Suprapubic skin (tissue), 4 donors: ENCODE measurements around the gene EPAS1. TPM values are rescaled to one million over a fixed set of nuclear protein-coding genes. Genes with fewer than 3 reads are reported as not detected.

Experiments
- DNase-seq, 2 donors: peaks; one replicate each; pipeline ENCODE4 v3.0.0-alpha.2; 2019; ENCODE audit warnings: low spot score in 2 of 2
- H3K27ac ChIP-seq: fragments of 200-600 bp; sonication (generic); one replicate; pipeline ENCODE4 v1.5.1; 2019
- H3K27me3 ChIP-seq: fragments of 200-600 bp; sonication (generic); one replicate; pipeline ENCODE4 v1.5.1; 2019
- H3K36me3 ChIP-seq: fragments of 200-600 bp; sonication (generic); one replicate; pipeline ENCODE4 v1.5.1; 2019
- H3K4me1 ChIP-seq: fragments of 200-600 bp; sonication (generic); one replicate; pipeline ENCODE4 v1.5.1; 2019
- H3K4me3 ChIP-seq: fragments of 200-600 bp; sonication (generic); one replicate; pipeline ENCODE4 v1.5.1; 2019; ENCODE audit warnings: mild to moderate bottlenecking
- H3K9me3 ChIP-seq: fragments of 200-600 bp; sonication (generic); one replicate; pipeline ENCODE4 v1.5.1; 2019
- CTCF ChIP-seq, 2 donors: fragments of 200-600 bp in 1 of 2; fragments of 450-650 bp in 1 of 2; sonication (generic) in 1 of 2; IDR thresholded peaks; one replicate each; pipeline ENCODE4 v1.5.1; 2016 to 2019; ENCODE audit warnings: antibody characterized with exemption in 2 of 2, mild to moderate bottlenecking in 1 of 2, moderate library complexity in 1 of 2
- EP300 ChIP-seq: sonication (generic); formaldehyde crosslinking; IDR thresholded peaks from one replicate; pipeline ENCODE4 v1.6.1; 2017; ENCODE audit warnings: antibody characterized with exemption
- POLR2A ChIP-seq, 2 donors: fragments of 450-650 bp; IDR thresholded peaks; one replicate each; pipeline ENCODE4 v1.6.1; 2017; ENCODE audit warnings: antibody characterized with exemption in 2 of 2, mild to moderate bottlenecking in 2 of 2, moderate library complexity in 2 of 2
- POLR2AphosphoS5 ChIP-seq, 3 donors: sonication (generic); formaldehyde crosslinking; IDR thresholded peaks; one replicate each; pipeline ENCODE4 v1.6.1; 2017; ENCODE audit warnings: antibody characterized with exemption in 3 of 3
- WGBS: methylation state at CpG from one replicate; pipeline ENCODE4 v1.1.5; 2018; 5-methylcytosine and 5-hydroxymethylcytosine counted together
- total RNA-seq, 4 donors: library from RNA; depleted of rRNA; stranded (reverse); fragments of >200 nt; gene quantifications; one replicate each; pipeline ENCODE4 v1.1.0, GENCODE V29; 2016

The EPAS1 gene
- total RNA-seq, 4 donors from 2014 or later = 110 to 271 (median 142) TPM

DNA sequence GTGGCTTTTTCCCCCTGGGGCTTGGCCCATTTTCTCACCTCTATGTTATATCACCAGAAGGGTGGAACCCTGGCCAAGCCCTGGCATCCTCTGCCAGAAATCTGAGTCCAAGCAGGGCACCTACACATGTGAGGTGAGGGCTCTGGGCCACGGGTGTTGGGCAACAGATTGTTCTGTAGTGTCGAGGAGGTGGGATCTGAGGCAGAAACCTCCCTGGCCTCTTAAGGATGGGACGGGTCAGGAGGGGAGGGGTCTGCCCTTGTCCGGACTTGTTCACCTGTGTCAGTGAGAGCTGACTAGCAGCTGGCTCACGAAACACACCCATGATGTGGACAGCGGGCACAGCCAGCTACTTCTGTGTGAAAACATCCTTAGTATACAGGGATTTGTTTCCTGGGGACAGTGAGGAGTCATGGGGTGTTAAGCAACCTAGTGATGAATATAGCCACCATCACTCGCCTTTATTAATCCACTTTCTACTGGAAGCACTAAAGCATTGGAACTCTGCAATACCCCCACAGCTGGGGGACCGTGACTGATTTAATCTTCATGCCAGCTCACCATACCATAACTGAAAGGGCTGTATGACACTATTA lies 35.6 kb downstream of the EPAS1 start:
- Histone ChIP-seq H3K27me3 (no peaks in the 10 kb centered on the region), H3K36me3 (no peaks in the 10 kb centered on the region), H3K4me1 (peaks cover 94% of the 10 kb centered on the region), H3K4me3 (no peak overlapping the region), H3K9me3 (no peaks in the 10 kb centered on the region), H3K27ac (peak overlapping the region; percentile 70)
- 60% methylated on average over 8 of the region's 8 CpGs for WGBS
- no peak for DNase-seq
- TF ChIP-seq EP300 = no peak
- TF ChIP-seq CTCF (IDR thresholded peaks at IDR 0.05) = no peak
- no peak for TF ChIP-seq POLR2A (IDR thresholded peaks at IDR 0.05)
- TF ChIP-seq POLR2AphosphoS5 (IDR thresholded peaks at IDR 0.05) = no peak

- H3K4me1 ChIP-seq = peaks cover 93% of the 10 kb centered on the region
- H3K4me3 ChIP-seq = no peak overlapping the region
- no peaks in the 10 kb centered on the region for H3K9me3 ChIP-seq
- no peaks in the 10 kb centered on the region for H3K36me3 ChIP-seq
- 86% methylated on average over 4 of the region's 4 CpGs for WGBS
- no peak for TF ChIP-seq POLR2A (IDR thresholded peaks at IDR 0.05)
- no peak for TF ChIP-seq POLR2AphosphoS5 (IDR thresholded peaks at IDR 0.05)
- TF ChIP-seq CTCF (IDR thresholded peaks at IDR 0.05) = no peak
- TF ChIP-seq EP300 = no peak
- H3K27me3 ChIP-seq = no peaks in the 10 kb centered on the region
- DNase-seq = peak in 1 of 2 donors; percentile 54
- H3K27ac ChIP-seq = peak overlapping the region; percentile 70
Observed at GRCh38 chr2:46333912-46334311, 36.7 kb downstream of the EPAS1 start.

DNA sequence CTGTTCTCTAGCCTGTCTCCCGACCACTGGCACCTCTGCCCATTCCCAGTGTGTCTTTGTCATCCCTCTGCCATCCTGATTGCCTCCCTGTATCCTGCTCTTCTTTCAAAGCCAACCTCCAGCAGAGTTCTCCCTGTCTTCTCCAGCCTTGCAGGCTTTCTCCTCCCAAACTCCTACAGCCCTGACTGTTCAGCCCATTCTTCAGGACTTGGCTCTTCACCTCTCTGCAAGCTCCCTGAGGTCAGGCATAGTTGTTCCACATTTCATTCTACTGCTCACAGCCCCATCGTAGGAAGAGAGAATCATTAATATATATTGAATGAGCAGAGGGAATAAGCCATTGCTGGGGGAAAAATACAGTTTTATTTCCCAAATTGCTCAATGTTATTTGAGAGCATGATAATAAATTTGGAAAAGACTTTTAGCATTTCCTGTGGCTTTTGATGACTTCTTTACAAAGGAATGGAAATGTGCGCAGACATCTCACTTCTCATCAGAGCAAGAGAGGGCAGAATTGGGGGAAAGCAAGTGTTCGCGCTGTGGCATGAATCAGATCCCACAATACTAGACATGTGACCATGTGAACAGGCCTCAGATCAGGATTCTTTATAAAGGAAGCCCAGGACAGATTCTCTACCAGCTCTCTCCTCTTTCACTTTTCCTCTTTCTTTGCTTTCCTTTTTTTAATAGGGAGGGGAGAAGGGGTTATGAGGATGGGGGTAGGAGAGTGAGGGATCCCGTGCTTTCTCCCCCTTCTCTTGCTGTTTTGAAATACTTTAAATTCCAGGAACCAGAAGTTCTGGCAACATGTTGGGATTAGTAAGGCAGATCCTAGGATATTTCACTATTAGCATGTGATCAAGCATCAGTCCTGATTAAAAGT lies 37.4 kb downstream of the EPAS1 start:
- TF ChIP-seq EP300 = no peak
- no peak for TF ChIP-seq CTCF (IDR thresholded peaks at IDR 0.05)
- no peak for TF ChIP-seq POLR2A (IDR thresholded peaks at IDR 0.05)
- no peak for TF ChIP-seq POLR2AphosphoS5 (IDR thresholded peaks at IDR 0.05)
- DNase-seq = peak in 1 of 2 donors; percentile 40
- no peaks in the 10 kb centered on the region for H3K9me3 ChIP-seq
- no peaks in the 10 kb centered on the region for H3K27me3 ChIP-seq
- H3K27ac ChIP-seq = peak overlapping the region; percentile 70
- peak overlapping the region; percentile 26 for H3K4me3 ChIP-seq
- 47% methylated on average over 6 of the region's 6 CpGs for WGBS
- no peaks in the 10 kb centered on the region for H3K36me3 ChIP-seq
- H3K4me1 ChIP-seq = peaks cover 86% of the 10 kb centered on the region

GRCh38 chr2:46335391-46336282 lies 38.4 kb downstream of the EPAS1 start:
- H3K9me3 ChIP-seq = no peaks in the 10 kb centered on the region
- TF ChIP-seq POLR2AphosphoS5 (IDR thresholded peaks at IDR 0.05) (no peak), EP300 (no peak), POLR2A (IDR thresholded peaks at IDR 0.05) (no peak), CTCF (IDR thresholded peaks at IDR 0.05) (no peak)
- 51% methylated on average over 22 of the region's 22 CpGs for WGBS
- H3K4me1 ChIP-seq = peaks cover 78% of the 10 kb centered on the region
- H3K36me3 ChIP-seq = no peaks in the 10 kb centered on the region
- peak overlapping the region; percentile 26 for H3K4me3 ChIP-seq
- peak in 1 of 2 donors; percentile 82 for DNase-seq
- peak overlapping the region; percentile 70 for H3K27ac ChIP-seq
- H3K27me3 ChIP-seq = no peaks in the 10 kb centered on the region
